Measurements from ENCODE around the gene RAB31.
"Not testable (repeated sequence)": the region's sequence is repeated elsewhere in the genome, so short reads cannot be mapped to it uniquely, and the experiment has no call there.

Gene RAB31

GRCh38 chr18:9869715-9870430, 161.8 kb downstream of the RAB31 start:
- DNase-seq: peak; percentile 17 to 26

DNA sequence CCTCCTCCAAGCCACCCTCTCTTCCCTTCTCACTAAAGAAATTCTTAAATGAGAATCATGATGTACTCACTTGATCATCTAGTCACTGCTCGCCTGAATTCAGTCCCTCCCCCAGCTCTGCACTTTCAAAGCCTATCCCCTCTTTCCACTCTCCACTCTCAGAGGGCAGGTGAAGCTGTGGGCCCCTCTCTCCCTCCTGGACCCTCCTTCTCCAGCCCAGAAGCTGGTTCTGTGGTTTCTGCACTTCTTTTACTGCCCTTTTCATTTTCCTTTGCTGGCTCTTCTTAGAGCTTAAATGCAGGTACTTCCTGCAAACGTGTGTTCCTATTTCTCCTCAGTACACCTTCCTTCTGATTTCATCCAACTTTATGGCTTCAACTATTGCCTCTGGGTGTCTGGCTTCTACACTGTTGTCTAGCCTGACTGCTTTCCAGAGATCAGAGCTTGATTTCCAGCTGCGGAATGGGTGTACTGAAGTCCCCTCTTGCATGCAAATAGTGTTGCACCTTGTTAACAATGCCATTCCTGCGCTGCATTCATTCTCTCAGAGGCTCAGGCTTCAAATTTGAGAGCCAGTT, 162.4 kb downstream of the RAB31 start:
- no peak for DNase-seq

GRCh38 chr18:9871244-9871746, 163.2 kb downstream of the RAB31 start:
- no peak for DNase-seq

- no peak for DNase-seq
Observed at GRCh38 chr18:9872823-9873222, 164.7 kb downstream of the RAB31 start.

- no peak for DNase-seq
Observed at GRCh38 chr18:9874728-9875127, 166.6 kb downstream of the RAB31 start.

- DNase-seq: no peak
Observed at GRCh38 chr18:9876212-9876866, 168.2 kb downstream of the RAB31 start.

- DNase-seq: no peak
Observed at GRCh38 chr18:9876867-9877654, 169.0 kb downstream of the RAB31 start.

DNA sequence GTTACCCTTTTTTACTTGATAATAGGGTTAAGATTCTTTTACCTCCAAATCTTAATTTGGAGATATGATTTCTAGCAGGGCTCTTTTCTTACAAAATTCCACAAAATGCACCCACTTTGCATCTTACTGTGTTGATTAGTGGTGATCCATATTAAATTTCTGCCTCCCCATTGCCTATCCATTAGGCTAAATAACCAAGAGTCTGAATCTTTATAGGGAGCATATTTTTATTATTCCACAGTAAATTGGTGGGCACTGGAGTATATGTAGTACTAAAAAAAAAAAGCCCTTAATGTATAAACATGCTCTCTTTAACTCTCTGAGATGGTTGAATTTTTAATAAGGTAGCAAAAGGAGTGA, 169.5 kb downstream of the RAB31 start:
- no peak for DNase-seq

GRCh38 chr18:9878095-9878494, 170.0 kb downstream of the RAB31 start:
- no peak for DNase-seq

- no peak for DNase-seq
Observed at GRCh38 chr18:9878783-9879242, 170.7 kb downstream of the RAB31 start.

- no peak for DNase-seq
Observed at GRCh38 chr18:9884090-9884489, 176.0 kb downstream of the RAB31 start.

GRCh38 chr18:9884532-9885140, 176.5 kb downstream of the RAB31 start:
- no peak for DNase-seq

GRCh38 chr18:9885170-9886004, 177.3 kb downstream of the RAB31 start, which contains the start of gene TXNDC2:
TXNDC2 (plus strand) TSS chr18:9885973; CDS start chr18:9886681, 708 bp downstream.
- no peak for DNase-seq

DNA sequence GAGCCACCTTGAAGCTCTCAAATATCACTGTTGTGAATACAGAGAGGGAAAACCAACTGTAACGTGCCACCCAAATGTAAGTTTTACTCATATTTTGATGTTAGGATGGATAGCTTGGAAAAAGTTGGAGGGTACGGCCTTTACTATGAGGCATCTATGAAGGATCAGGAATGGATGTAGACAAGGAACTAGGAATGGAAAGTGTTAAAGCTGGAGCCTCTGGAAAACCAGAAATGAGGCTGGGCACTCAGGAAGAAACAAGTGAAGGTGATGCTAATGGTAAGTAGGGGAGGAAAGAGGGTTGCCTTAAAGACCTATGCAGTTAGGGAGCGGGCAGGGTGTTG, 177.9 kb downstream of the RAB31 start:
- no peak for DNase-seq

DNA sequence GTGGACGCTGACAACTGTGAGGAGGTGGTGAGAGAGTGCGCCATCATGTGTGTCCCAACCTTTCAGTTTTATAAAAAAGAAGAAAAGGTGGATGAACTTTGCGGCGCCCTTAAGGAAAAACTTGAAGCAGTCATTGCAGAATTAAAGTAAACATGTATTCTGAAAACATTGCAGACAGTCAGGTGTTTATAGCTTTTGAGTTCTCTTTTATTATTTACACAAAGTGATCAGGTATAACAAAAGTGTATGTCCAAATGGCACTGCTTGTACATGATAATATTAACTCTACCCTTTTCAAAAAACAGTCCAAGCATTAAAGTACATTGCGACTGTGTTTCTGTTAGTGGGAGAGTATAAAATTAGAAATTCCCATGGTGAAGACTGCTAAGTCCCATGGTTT, 179.9 kb downstream of the RAB31 start:
- DNase-seq: no peak

DNA sequence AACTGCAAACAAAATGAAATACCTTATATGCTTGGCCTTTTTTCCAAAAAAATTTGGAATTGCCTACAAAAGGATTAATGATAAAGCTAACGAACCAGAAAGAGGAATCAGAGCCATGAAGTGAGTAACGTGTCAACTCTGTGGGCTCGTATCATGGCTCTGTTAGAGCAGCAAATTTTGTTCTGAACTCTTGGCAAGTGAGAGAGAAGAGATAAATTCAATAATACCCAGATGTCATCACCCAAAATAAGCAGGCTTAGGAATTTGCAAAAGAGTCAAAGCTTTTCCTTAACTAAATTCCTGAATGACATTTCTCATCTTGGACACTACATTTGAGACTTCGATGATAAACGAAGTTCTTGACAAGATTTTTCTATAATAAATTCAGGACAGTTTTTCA, 182.1 kb downstream of the RAB31 start:
- no peak for DNase-seq

GRCh38 chr18:9890957-9891356, 182.9 kb downstream of the RAB31 start:
- DNase-seq: no peak

GRCh38 chr18:9891515-9891914, 183.4 kb downstream of the RAB31 start:
- DNase-seq: not testable (repeated sequence)

DNA sequence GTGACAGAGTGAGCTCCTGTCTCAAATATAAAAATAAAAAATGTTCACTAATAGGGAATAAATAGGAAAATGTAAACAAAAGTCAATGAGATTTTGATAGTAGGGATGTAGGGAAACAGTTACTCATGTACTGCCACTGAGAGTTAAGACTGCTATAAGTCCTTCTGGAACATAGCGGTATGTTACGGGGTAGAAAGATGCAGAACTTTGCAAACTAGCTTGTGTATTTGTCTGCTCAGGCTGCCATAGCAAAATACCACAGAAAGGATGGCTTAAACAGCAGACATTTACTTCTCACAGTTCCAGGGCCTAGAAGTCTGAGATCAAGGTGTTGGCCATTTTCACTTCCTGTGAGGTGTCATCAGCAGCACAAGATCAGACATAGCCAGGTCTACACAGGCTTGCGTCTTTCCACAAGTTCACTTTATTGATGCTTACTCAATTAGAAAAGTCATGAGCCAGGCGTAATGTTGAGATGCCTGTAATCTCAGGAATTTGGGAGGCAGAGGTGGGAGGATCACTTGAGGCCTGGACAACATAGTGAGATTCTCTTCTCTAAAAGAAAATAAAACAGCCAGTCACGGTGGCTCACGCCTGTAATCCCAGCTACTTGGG, 186.5 kb downstream of the RAB31 start:
- no peak for DNase-seq

GRCh38 chr18:9897129-9897528, 189.0 kb downstream of the RAB31 start:
- no peak for DNase-seq

DNA sequence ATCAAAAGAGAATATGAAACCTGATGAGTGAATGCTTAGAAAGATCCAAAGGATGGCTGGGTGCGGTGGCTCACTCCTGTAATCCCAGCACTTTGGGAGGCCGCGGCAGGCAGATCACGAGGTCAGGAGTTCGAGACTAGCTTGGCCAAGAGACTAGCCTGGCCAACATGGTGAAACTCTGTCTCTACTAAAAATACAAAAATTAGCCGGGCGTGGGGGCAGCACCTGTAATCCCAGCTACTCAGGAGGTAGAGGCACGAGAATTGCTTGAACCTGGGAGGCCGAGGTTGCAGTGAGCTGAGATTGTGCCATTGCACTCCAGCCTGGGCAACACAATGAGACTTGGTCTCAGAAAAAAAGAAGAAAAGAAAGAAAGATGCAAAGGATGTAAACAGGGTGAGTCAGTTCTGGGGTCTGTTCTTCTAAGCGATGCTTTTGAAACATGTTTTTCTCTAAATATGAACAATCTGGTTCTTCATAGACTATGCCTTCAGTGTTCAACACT, 189.7 kb downstream of the RAB31 start:
- DNase-seq: not testable (repeated sequence)

All from Kasumi-1 (cell line).